PC-9 (cell line): ENCODE data around the gene C1orf105. TPM values are rescaled to one million over a fixed set of nuclear protein-coding genes. Genes with fewer than 3 reads are reported as not detected.

ENCODE experiments used
- BruUV-seq: library from RNA; stranded (reverse); fragments of 400-500 nt; replicated peaks from 2 replicates; lab custom pipeline; 2021; lab: Mats Ljungman, UMichigan
- CTCF ChIA-PET: fragments of 300-600 bp; sonication (Branson Sonifier 250); formaldehyde crosslinking; loops from one replicate; lab custom pipeline; 2022; ENCODE audit warnings: antibody characterized with exemption; lab: Charles Lee
- POLR2A ChIA-PET: fragments of 300-600 bp; sonication (Branson Sonifier 250); formaldehyde crosslinking; loops from one replicate; lab custom pipeline; 2022; ENCODE audit warnings: antibody characterized with exemption; ENCODE audit not compliant: unreplicated experiment; lab: Charles Lee
- DNase-seq, 2 experiments: peaks; one replicate each; pipeline versions ENCODE4 v3.0.0 to v3.0.0-alpha.2; 2015 to 2022; ENCODE audit warnings: mixed read lengths in 1 of 2
- H2AFZ ChIP-seq: fragments of 200-600 bp; sonication (generic); 2 replicates; pipeline ENCODE4 v1.8.1; 2017; ENCODE audit warnings: antibody characterized with exemption
- H3F3A ChIP-seq: fragments of 200-600 bp; sonication (generic); 2 replicates; pipeline ENCODE4 v1.8.1; 2017; ENCODE audit warnings: antibody characterized with exemption, mild to moderate bottlenecking, low read depth; ENCODE audit not compliant: insufficient read depth
- H3K27ac ChIP-seq: fragments of 200-600 bp; sonication (generic); 2 replicates; pipeline ENCODE4 v1.6.1; 2016; ENCODE audit warnings: mixed run types
- H3K27me3 ChIP-seq: fragments of 200-600 bp; sonication (generic); 2 replicates; pipeline ENCODE4 v1.6.1; 2016; ENCODE audit warnings: low read depth, mixed run types; ENCODE audit not compliant: insufficient read depth
- H3K36me3 ChIP-seq: fragments of 200-600 bp; sonication (generic); 2 replicates; pipeline ENCODE4 v1.6.1; 2016; ENCODE audit warnings: low read depth, mixed run types
- H3K4me1 ChIP-seq: fragments of 200-600 bp; sonication (generic); replicated peaks from 2 replicates; pipeline ENCODE4 v1.6.1; 2016; ENCODE audit warnings: mixed run types; ENCODE audit not compliant: insufficient read depth
- H3K4me2 ChIP-seq: fragments of 200-600 bp; sonication (generic); 2 replicates; pipeline ENCODE4 v1.6.1; 2017; ENCODE audit warnings: mixed run types
- H3K4me3 ChIP-seq: fragments of 200-600 bp; sonication (generic); 2 replicates; pipeline ENCODE4 v1.6.1; 2016; ENCODE audit warnings: mixed run types
- H3K79me2 ChIP-seq: fragments of 200-600 bp; sonication (generic); 2 replicates; pipeline ENCODE4 v1.6.1; 2017; ENCODE audit warnings: low read depth, mixed run types
- H3K9me2 ChIP-seq: fragments of 200-600 bp; sonication (generic); 2 replicates; pipeline ENCODE4 v1.8.1; 2017; ENCODE audit warnings: mild to moderate bottlenecking; ENCODE audit not compliant: insufficient read depth
- H3K9me3 ChIP-seq: fragments of 200-600 bp; sonication (generic); 2 replicates; pipeline ENCODE4 v1.8.1; 2016; ENCODE audit warnings: low read depth; ENCODE audit not compliant: insufficient read depth
- H4K20me1 ChIP-seq: fragments of 200-600 bp; sonication (generic); 2 replicates; pipeline ENCODE4 v1.8.1; 2017; ENCODE audit not compliant: insufficient read depth
- CTCF ChIP-seq: fragments of 200-600 bp; sonication (generic); conservative IDR thresholded peaks from 2 replicates; pipeline ENCODE4 v1.6.1; 2017; ENCODE audit warnings: mixed run types, antibody characterized with exemption, mild to moderate bottlenecking, moderate library complexity
- EZH2 ChIP-seq: fragments of 200-600 bp; sonication (generic); IDR thresholded peaks from 2 replicates; pipeline ENCODE4 v1.8.0; 2017; ENCODE audit warnings: antibody characterized with exemption, low read depth
- intact Hi-C: fragments of 100-400 bp; cut with micrococcal nuclease; formaldehyde crosslinking; loops from one replicate; pipeline ENCODE4 v1.10.0; 2022; ENCODE audit not compliant: unreplicated experiment
- total RNA-seq: library from RNA; stranded (reverse); gene quantifications from 2 replicates; pipeline ENCODE4 v1.2.3, GENCODE V29; 2021

Gene C1orf105
- total RNA-seq, 1 experiment from 2014 or later, result not detected

DNA sequence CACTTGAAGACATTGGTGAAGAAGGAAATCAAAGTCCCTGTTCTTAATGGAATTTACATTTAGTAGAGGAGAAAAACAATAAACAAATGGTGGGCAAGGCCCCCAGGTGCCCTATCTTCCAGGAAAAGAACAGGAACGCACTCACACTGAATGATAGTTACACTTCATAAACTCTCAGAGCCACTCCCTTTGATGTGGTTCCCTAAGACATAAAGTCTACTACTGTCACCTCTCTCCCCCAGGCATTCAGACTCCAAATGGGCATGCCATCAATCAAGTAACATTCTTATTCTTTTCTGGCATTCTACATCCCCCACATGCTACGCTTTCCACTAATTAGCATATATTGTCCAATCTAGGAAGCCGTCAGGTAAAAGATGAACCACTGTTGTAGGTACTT lies 59.9 kb downstream of the C1orf105 start:
- Histone ChIP-seq H3K4me1 (peaks cover 43% of the 10 kb centered on the region), H2AFZ (no peak overlapping the region), H3K9me2 (0 out of 2 replicates have a peak, but pooled peaks cover 6% of the 10 kb centered on the region), H3K9me3 (no peaks in the 10 kb centered on the region), H3K79me2 (no peaks in the 10 kb centered on the region), H3K27ac (no peak overlapping the region), H4K20me1 (no peaks in the 10 kb centered on the region), H3K4me3 (no peak overlapping the region), H3K36me3 (no peaks in the 10 kb centered on the region), H3K4me2 (no peak overlapping the region), H3F3A (peaks cover 18% of the 10 kb centered on the region), H3K27me3 (no peaks in the 10 kb centered on the region)
- no peak for DNase-seq
- intact Hi-C loops, result no loop called here
- TF ChIP-seq EZH2 (no peak), CTCF (no peak)
- POLR2A ChIA-PET, result no interaction called here
- BruUV-seq, result no TSS peak
- CTCF ChIA-PET, result no interaction called here

- peaks cover 27% of the 10 kb centered on the region for H3K4me1 ChIP-seq
These were observed 61.6 kb downstream of the C1orf105 start for GRCh38 chr1:172482044-172482443.

GRCh38 chr1:172483448-172483847 lies 63.0 kb downstream of the C1orf105 start:
- H2AFZ ChIP-seq, result no peak overlapping the region
- no peak overlapping the region for H3K27ac ChIP-seq
- DNase-seq, result no peak
- BruUV-seq, result no TSS peak
- ChIA-PET POLR2A (no interaction called here), CTCF (no interaction called here)
- no peaks in the 10 kb centered on the region for H4K20me1 ChIP-seq
- H3K27me3 ChIP-seq, result no peaks in the 10 kb centered on the region
- H3K9me3 ChIP-seq, result no peaks in the 10 kb centered on the region
- no peaks in the 10 kb centered on the region for H3K79me2 ChIP-seq
- 0 out of 2 replicates have a peak, but pooled peaks cover 4% of the 10 kb centered on the region for H3K9me2 ChIP-seq
- no peak overlapping the region for H3K4me2 ChIP-seq
- no peak overlapping the region for H3K4me3 ChIP-seq
- H3K4me1 ChIP-seq, result peaks cover 20% of the 10 kb centered on the region
- no peak for TF ChIP-seq EZH2
- TF ChIP-seq CTCF, result no peak
- intact Hi-C loops, result no loop called here
- H3K36me3 ChIP-seq, result no peaks in the 10 kb centered on the region
- peaks cover 15% of the 10 kb centered on the region for H3F3A ChIP-seq

More at GRCh38 chr1:172482044-172482443, 61.6 kb downstream of the C1orf105 start:
- no peaks in the 10 kb centered on the region for H3K79me2 ChIP-seq
- H3K36me3 ChIP-seq, result no peaks in the 10 kb centered on the region
- DNase-seq, result no peak
- H3K4me2 ChIP-seq, result no peak overlapping the region
- BruUV-seq, result no TSS peak
- no peak overlapping the region for H3K4me3 ChIP-seq
- no peaks in the 10 kb centered on the region for H3K9me3 ChIP-seq
- intact Hi-C loops, result no loop called here
- no peak overlapping the region for H3K27ac ChIP-seq
- ChIA-PET POLR2A (no interaction called here), CTCF (interaction anchor here (0.6 kb wide), 1 partner anchor 31 kb away, joined by 3 read pairs; no protein-coding TSS in a partner anchor)
- H3K9me2 ChIP-seq, result 0 out of 2 replicates have a peak, but pooled peaks cover 4% of the 10 kb centered on the region
- H3K27me3 ChIP-seq, result no peaks in the 10 kb centered on the region
- H3F3A ChIP-seq, result peaks cover 18% of the 10 kb centered on the region
- no peaks in the 10 kb centered on the region for H4K20me1 ChIP-seq
- TF ChIP-seq EZH2 (no peak), CTCF (no peak)
- H2AFZ ChIP-seq, result no peak overlapping the region
